HCT116 (cell line): ENCODE results near the gene ARHGEF6. TPM values are rescaled to one million over a fixed set of nuclear protein-coding genes. Genes with fewer than 3 reads are reported as not detected.

Experiments used
- ATAC-seq: fragments of 200-7000 bp; cut with Tn5 transposase; 2 replicates; pipeline ENCODE4 v1.9.1; 2020; ENCODE audit warnings: mild to moderate bottlenecking, moderate library complexity
- BruUV-seq: library from RNA; stranded (reverse); fragments of 400-500 nt; replicated peaks from 2 replicates; lab custom pipeline; 2021; lab: Mats Ljungman, UMichigan
- CTCF ChIA-PET: fragments of 300-600 bp; sonication (Branson Sonifier 250); formaldehyde crosslinking; loops from one replicate; lab custom pipeline; 2021; ENCODE audit warnings: antibody characterized with exemption; lab: Charles Lee
- POLR2A ChIA-PET: fragments of 300-600, 350-600 bp; sonication (Branson Sonifier 250); formaldehyde crosslinking; loops from one replicate; lab custom pipeline; 2021; ENCODE audit warnings: antibody characterized with exemption; lab: Charles Lee
- RAD21 ChIA-PET, 2 experiments: fragments of 300-600 bp; sonication (Branson Sonifier 250); formaldehyde crosslinking; loops; one replicate each; lab custom pipeline; 2023; ENCODE audit warnings: low total read pairs in 2 of 2; ENCODE audit not compliant: uncharacterized antibody in 2 of 2, unreplicated experiment in 2 of 2, low non-redundant PET in 1 of 2; lab: Charles Lee
- DNase-seq: peaks from one replicate; pipeline ENCODE4 v3.0.0-alpha.2; 2010; ENCODE audit warnings: low read depth, low spot score
- H2AFZ ChIP-seq: fragments of 200-600 bp; shearing (Covaris generic), sonication (generic); 2 replicates; pipeline ENCODE4 v1.6.1; 2017; ENCODE audit warnings: low read depth, mixed run types, mixed read lengths, antibody characterized with exemption, low read length; ENCODE audit not compliant: poor library complexity, severe bottlenecking
- H3K27ac ChIP-seq: 2 replicates; pipeline ENCODE4 v1.5.1; 2012; ENCODE audit warnings: low read depth, low read length
- H3K27me3 ChIP-seq: fragments of 200-600 bp; sonication (generic); 2 replicates; pipeline ENCODE4 v1.6.1; 2016; ENCODE audit warnings: mixed run types, low read length, mixed read lengths; ENCODE audit not compliant: insufficient read depth
- H3K36me3 ChIP-seq, 2 experiments: fragments of 200-500 bp in 1 of 2; fragments of 200-600 bp in 1 of 2; sonication (Bioruptor generic) in 1 of 2; sonication (generic) in 1 of 2; 2 replicates each; pipeline versions ENCODE4 v1.5.1 to v1.6.1; 2014 to 2016; ENCODE audit warnings: low read length in 2 of 2, inconsistent platforms in 1 of 2, mixed read lengths in 1 of 2, mixed run types in 1 of 2; ENCODE audit not compliant: insufficient read depth in 2 of 2, control insufficient read depth in 1 of 2
- H3K4me1 ChIP-seq, 2 experiments: fragments of 200-600 bp in 1 of 2; sonication (generic) in 1 of 2; 2 replicates each; pipeline versions ENCODE4 v1.5.1 to v1.6.1; 2012 to 2017; ENCODE audit warnings: low read length in 2 of 2, inconsistent platforms in 1 of 2, mild to moderate bottlenecking in 1 of 2, mixed read lengths in 1 of 2, mixed run types in 1 of 2, moderate library complexity in 1 of 2; ENCODE audit not compliant: insufficient read depth in 2 of 2, control insufficient read depth in 1 of 2
- H3K4me2 ChIP-seq: fragments of 200-600 bp; sonication (generic); 2 replicates; pipeline ENCODE4 v1.6.1; 2017; ENCODE audit warnings: mixed run types, low read length, mixed read lengths
- H3K4me3 ChIP-seq, 2 experiments: fragments of 200-600 bp in 1 of 2; sonication (generic) in 1 of 2; replicated peaks in 1 of 2; 2 replicates each; pipeline ENCODE4 v1.5.1; 2011 to 2016; ENCODE audit warnings: low read length in 2 of 2, control low read depth in 1 of 2, low read depth in 1 of 2, mild to moderate bottlenecking in 1 of 2, mixed read lengths in 1 of 2, mixed run types in 1 of 2
- H3K79me2 ChIP-seq: fragments of 200-600 bp; sonication (generic); 2 replicates; pipeline ENCODE4 v1.6.1; 2017; ENCODE audit warnings: mild to moderate bottlenecking, mixed run types, low read length, moderate library complexity, mixed read lengths; ENCODE audit not compliant: insufficient read depth
- H3K9ac ChIP-seq: fragments of 200-600 bp; sonication (generic); 2 replicates; pipeline ENCODE4 v1.6.1; 2016; ENCODE audit warnings: low read length, mixed read lengths
- H3K9me2 ChIP-seq: fragments of 200-600 bp; sonication (generic), shearing (Covaris generic); 2 replicates; pipeline ENCODE4 v1.6.1; 2017; ENCODE audit warnings: mixed run types, mild to moderate bottlenecking, moderate library complexity; ENCODE audit not compliant: insufficient read depth
- H3K9me3 ChIP-seq, 2 experiments: fragments of 200-500 bp in 1 of 2; fragments of 200-600 bp in 1 of 2; sonication (Bioruptor generic) in 1 of 2; sonication (generic) in 1 of 2; 2 replicates each; pipeline ENCODE4 v1.6.1; 2014 to 2017; ENCODE audit warnings: low read length in 2 of 2, mixed read lengths in 2 of 2, inconsistent platforms in 1 of 2, low read depth in 1 of 2, mild to moderate bottlenecking in 1 of 2, mixed run types in 1 of 2, moderate library complexity in 1 of 2; ENCODE audit not compliant: control insufficient read depth in 1 of 2, insufficient read depth in 1 of 2
- H4K20me1 ChIP-seq: fragments of 200-600 bp; sonication (generic), shearing (Covaris generic); 2 replicates; pipeline ENCODE4 v1.6.1; 2017; ENCODE audit warnings: mixed run types, mild to moderate bottlenecking, moderate library complexity; ENCODE audit not compliant: insufficient read depth
- ATF3 ChIP-seq: IDR thresholded peaks from 2 replicates; pipeline ENCODE4 v1.6.1; 2012
- CBX3 ChIP-seq: IDR thresholded peaks from 2 replicates; pipeline ENCODE4 v1.6.1; 2012; ENCODE audit warnings: low read depth
- CEBPB ChIP-seq: IDR thresholded peaks from 2 replicates; pipeline ENCODE4 v1.6.1; 2012; ENCODE audit warnings: low read depth
- CTCF ChIP-seq, 3 experiments: fragments of 200-600 bp in 1 of 3; sonication (generic) in 1 of 3; IDR thresholded peaks in 2 of 3; conservative IDR thresholded peaks in 1 of 3; 2 replicates each; pipeline ENCODE4 v1.5.1; 2012 to 2017; ENCODE audit warnings: low read depth in 2 of 3, low read length in 2 of 3, antibody characterized with exemption in 1 of 3, borderline replicate concordance in 1 of 3, control low read depth in 1 of 3, mild to moderate bottlenecking in 1 of 3, mixed read lengths in 1 of 3, mixed run types in 1 of 3, moderate library complexity in 1 of 3; ENCODE audit not compliant: insufficient read depth in 1 of 3
- FOSL1 ChIP-seq: IDR thresholded peaks from 2 replicates; pipeline ENCODE4 v1.6.1; 2012; ENCODE audit warnings: low read depth
- JUND ChIP-seq: IDR thresholded peaks from 2 replicates; pipeline ENCODE4 v1.6.1; 2012
- POLR2AphosphoS5 ChIP-seq: IDR thresholded peaks from 2 replicates; pipeline ENCODE4 v1.6.1; 2011; ENCODE audit warnings: mild to moderate bottlenecking, low read depth, low read length, moderate library complexity
- RAD21 ChIP-seq: IDR thresholded peaks from 2 replicates; pipeline ENCODE4 v1.6.1; 2012; ENCODE audit warnings: low read depth, mild to moderate bottlenecking
- REST ChIP-seq: IDR thresholded peaks from 2 replicates; pipeline ENCODE4 v1.6.1; 2012; ENCODE audit warnings: low read depth
- SIN3A ChIP-seq: IDR thresholded peaks from 2 replicates; pipeline ENCODE4 v1.6.1; 2012; ENCODE audit warnings: low read depth
- SRF ChIP-seq: IDR thresholded peaks from 2 replicates; pipeline ENCODE4 v1.6.1; 2012; ENCODE audit warnings: low read depth
- ZFX ChIP-seq: fragments of 450-650 bp; IDR thresholded peaks from 2 replicates; pipeline ENCODE4 v1.6.1; 2017
- ZNF274 ChIP-seq: fragments of 200-500 bp; sonication (Bioruptor generic); IDR thresholded peaks from 2 replicates; pipeline ENCODE4 v1.6.1; 2014; ENCODE audit warnings: mild to moderate bottlenecking, low read depth, low read length, inconsistent platforms
- intact Hi-C: fragments of 100-400 bp; cut with micrococcal nuclease; formaldehyde crosslinking; loops from 2 replicates; pipeline ENCODE4 v1.10.0; 2022
- total RNA-seq: library from RNA; stranded (reverse); gene quantifications from one replicate; pipeline ENCODE4 v1.2.1, GENCODE V29; 2021; ENCODE audit not compliant: unreplicated experiment

Gene ARHGEF6
- total RNA-seq, 1 experiment from 2014 or later, result 1.9 TPM

- Histone ChIP-seq H3K4me2 (no peak overlapping the region), H3K4me1 (no peaks in the 10 kb centered on the region), H2AFZ (no peak overlapping the region), H3K9ac (no peak overlapping the region), H3K9me3 (no peaks in the 10 kb centered on the region), H3K27me3 (no peaks in the 10 kb centered on the region), H3K4me3 (no peak overlapping the region), H3K36me3 (no peaks in the 10 kb centered on the region)
- ChIA-PET RAD21 (no interaction called here), POLR2A (no interaction called here)
- TF ChIP-seq SIN3A (no peak), FOSL1 (no peak), ZNF274 (no peak), CBX3 (no peak), JUND (no peak), ZFX (no peak), CTCF (IDR thresholded peaks at IDR 0.05 in 2 of 3, conservative IDR thresholded peaks at IDR 0.05 in 1 of 3; ENCODE audit: borderline replicate concordance in 1 of 3, insufficient read depth in 1 of 3, low read depth in 2 of 3, low read length in 2 of 3) (no peak), RAD21 (no peak), POLR2AphosphoS5 (no peak), SRF (no peak), REST (no peak), CEBPB (no peak), ATF3 (no peak)
- TF ChIP-seq, all 23 proteins: peak for 0
- Histone ChIP-seq H3K27ac (no peak overlapping the region), H3K9me2 (no peaks in the 10 kb centered on the region), H3K79me2 (no peaks in the 10 kb centered on the region), H4K20me1 (no peaks in the 10 kb centered on the region)
- DNase-seq, result no peak
- intact Hi-C loops, result no loop called here
- CTCF ChIA-PET, result no interaction called here
- BruUV-seq, result no TSS peak
- ATAC-seq, result no peak
Observed at GRCh38 chrX:136761421-136761820, 19.3 kb downstream of the ARHGEF6 start.
